ENCODE measurements around the gene OOEP. TPM values are rescaled to one million over a fixed set of nuclear protein-coding genes. Genes with fewer than 3 reads are reported as not detected.

Gene OOEP
- total RNA-seq, 2 donors from 2014 or later = 5.8 TPM; not detected in 1

- Histone ChIP-seq H3K27me3 (replicated peaks; ENCODE audit: insufficient read depth) (no peaks in the 10 kb centered on the region), H3K27ac (no peak overlapping the region), H3K36me3 (no peaks in the 10 kb centered on the region), H3K9me3 (no peaks in the 10 kb centered on the region), H3K4me1 (replicated peaks) (no peaks in the 10 kb centered on the region), H3K4me3 (no peak overlapping the region)
- no peak for DNase-seq (ENCODE audit: low spot score)
- intact Hi-C loops (cut with DNase I) = no loop called here
- TF ChIP-seq POLR2AphosphoS5 (IDR thresholded peaks at IDR 0.05) (no peak), POLR2A (IDR thresholded peaks at IDR 0.05) (no peak), CTCF (IDR thresholded peaks at IDR 0.05) (no peak)
Observed at GRCh38 chr6:73343164-73343563, 26.5 kb downstream of the OOEP start.

GRCh38 chr6:73342174-73342573 is 27.5 kb downstream of the OOEP start:
- no peak for DNase-seq (ENCODE audit: low spot score)
- H3K9me3 ChIP-seq = no peaks in the 10 kb centered on the region
- no peaks in the 10 kb centered on the region for H3K36me3 ChIP-seq
- H3K27ac ChIP-seq = no peak overlapping the region
- H3K27me3 ChIP-seq (replicated peaks; ENCODE audit: insufficient read depth) = no peaks in the 10 kb centered on the region
- WGBS = 77% methylated on average over 5 of the region's 5 CpGs
- intact Hi-C loops (cut with DNase I) = no loop called here
- H3K4me1 ChIP-seq (replicated peaks) = no peaks in the 10 kb centered on the region
- no peak for TF ChIP-seq POLR2AphosphoS5 (IDR thresholded peaks at IDR 0.05)
- no peak for TF ChIP-seq CTCF (IDR thresholded peaks at IDR 0.05)
- TF ChIP-seq POLR2A (IDR thresholded peaks at IDR 0.05) = no peak
- H3K4me3 ChIP-seq = no peak overlapping the region

- intact Hi-C loops (cut with DNase I) = no loop called here
- DNase-seq (ENCODE audit: low spot score) = no peak
- no peaks in the 10 kb centered on the region for H3K4me1 ChIP-seq (replicated peaks)
- H3K27me3 ChIP-seq (replicated peaks; ENCODE audit: insufficient read depth) = no peaks in the 10 kb centered on the region
- no peaks in the 10 kb centered on the region for H3K36me3 ChIP-seq
- WGBS = 100% methylated on average over 1 of the region's 1 CpG
- no peak overlapping the region for H3K27ac ChIP-seq
- no peak for TF ChIP-seq CTCF (IDR thresholded peaks at IDR 0.05)
- no peak for TF ChIP-seq POLR2A (IDR thresholded peaks at IDR 0.05)
- TF ChIP-seq POLR2AphosphoS5 (IDR thresholded peaks at IDR 0.05) = no peak
- H3K9me3 ChIP-seq = no peaks in the 10 kb centered on the region
- H3K4me3 ChIP-seq = no peak overlapping the region
Observed at GRCh38 chr6:73341335-73341734, 28.4 kb downstream of the OOEP start.

- H3K9me3 ChIP-seq = no peaks in the 10 kb centered on the region
- H3K36me3 ChIP-seq = no peaks in the 10 kb centered on the region
- H3K27ac ChIP-seq = no peak overlapping the region
- no peaks in the 10 kb centered on the region for H3K27me3 ChIP-seq (replicated peaks; ENCODE audit: insufficient read depth)
- no peak overlapping the region for H3K4me3 ChIP-seq
- TF ChIP-seq POLR2A (IDR thresholded peaks at IDR 0.05) = no peak
- no peak for TF ChIP-seq CTCF (IDR thresholded peaks at IDR 0.05)
- no peak for TF ChIP-seq POLR2AphosphoS5 (IDR thresholded peaks at IDR 0.05)
- intact Hi-C loops (cut with DNase I) = no loop called here
- no peaks in the 10 kb centered on the region for H3K4me1 ChIP-seq (replicated peaks)
- DNase-seq (ENCODE audit: low spot score) = no peak
- WGBS = 46% methylated on average over 2 of the region's 2 CpGs
Observed at GRCh38 chr6:73340048-73340447, 29.6 kb downstream of the OOEP start.

GRCh38 chr6:73339340-73339739 is 30.4 kb downstream of the OOEP start:
- no peak for TF ChIP-seq POLR2AphosphoS5 (IDR thresholded peaks at IDR 0.05)
- no peak for TF ChIP-seq POLR2A (IDR thresholded peaks at IDR 0.05)
- TF ChIP-seq CTCF (IDR thresholded peaks at IDR 0.05) = no peak
- H3K4me1 ChIP-seq (replicated peaks) = no peaks in the 10 kb centered on the region
- H3K4me3 ChIP-seq = no peak overlapping the region
- H3K27ac ChIP-seq = no peak overlapping the region
- no peaks in the 10 kb centered on the region for H3K36me3 ChIP-seq
- intact Hi-C loops (cut with DNase I) = no loop called here
- DNase-seq (ENCODE audit: low spot score) = no peak
- H3K27me3 ChIP-seq (replicated peaks; ENCODE audit: insufficient read depth) = no peaks in the 10 kb centered on the region
- no peaks in the 10 kb centered on the region for H3K9me3 ChIP-seq
- 77% methylated on average over 3 of the region's 3 CpGs for WGBS
